ENCODE measurements around the gene TAOK1. TPM values are rescaled to one million over a fixed set of nuclear protein-coding genes. Genes with fewer than 3 reads are reported as not detected.

Gene TAOK1
- total and polyA plus RNA-seq, 9 of the 15 experiments (the other 6 are each of a cell fraction or from before 2014, with no cell fraction given) = 3.2 to 33.1 (median 16.5) TPM

DNA sequence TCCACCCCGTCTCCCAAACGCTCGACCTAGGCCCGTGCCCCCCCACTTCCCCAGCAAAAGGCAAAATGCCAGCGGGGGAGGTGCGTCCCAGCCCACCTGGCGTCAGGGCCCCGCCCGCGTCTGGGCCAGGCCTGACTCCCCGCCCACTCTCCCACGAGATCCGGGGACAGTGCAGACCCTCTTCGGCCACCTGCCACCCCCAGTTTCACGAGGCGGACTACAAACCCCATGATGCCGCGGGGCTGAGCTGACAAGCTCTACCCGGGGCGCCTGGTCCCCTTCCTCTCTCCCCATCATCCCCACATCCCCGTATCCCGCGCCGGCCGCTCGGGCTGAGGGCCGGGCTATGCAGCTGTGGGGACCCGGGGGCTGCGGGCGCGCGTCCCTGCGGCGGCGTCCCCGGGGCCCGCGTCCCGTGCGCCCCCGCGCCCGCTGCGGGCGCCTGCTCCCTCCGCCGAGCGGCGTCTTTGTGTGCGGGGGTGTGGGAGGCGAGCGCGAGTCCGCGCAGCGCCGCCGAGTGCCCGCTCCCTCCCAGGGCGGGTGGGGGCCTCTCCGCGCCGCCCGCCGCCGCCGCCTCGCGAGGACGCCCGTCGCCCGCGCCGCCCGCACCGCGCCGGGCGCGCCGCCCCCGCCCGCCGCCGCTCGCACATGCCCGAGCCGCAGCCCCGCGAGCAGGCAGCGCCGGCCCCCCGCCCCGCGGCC, 202.8 kb downstream of the TAOK1 start, which contains the start of gene ANKRD13B (continued):
- TF ChIP-seq CREB3L1 (IDR thresholded peaks at IDR 0.05; ENCODE audit: borderline replicate concordance, low read depth) (peak; percentile 56; the same call in 1 of the 2 replicates), MAZ (CRISPR knock-in tag; conservative IDR thresholded peaks at IDR 0.05 in 1 of 2, IDR thresholded peaks at IDR 0.05 in 1 of 2) (peak in 1 of 2 experiments; percentile 18; a peak in 1 of 4 replicates), ZBTB7A (IDR thresholded peaks at IDR 0.05; ENCODE audit: borderline replicate concordance, control insufficient read depth, low read depth, low read length) (peak; percentile 35; the same call in 1 of the 2 replicates), NFE2 (IDR thresholded peaks at IDR 0.05; ENCODE audit: low read depth) (no peak), CTCFL (IDR thresholded peaks at IDR 0.05; ENCODE audit: borderline replicate concordance, insufficient read depth, low read depth, low read length, poor library complexity, severe bottlenecking) (peak; percentile 60), MYNN (IDR thresholded peaks at IDR 0.05) (no peak), MYNN (CRISPR knock-in tag; IDR thresholded peaks at IDR 0.05) (no peak), PTBP1 (IDR thresholded peaks at IDR 0.05; ENCODE audit: low read depth, low read length) (no peak), HCFC1 (IDR thresholded peaks at IDR 0.05; ENCODE audit: low read depth, low read length) (peak; percentile 80)
- TF ChIP-seq, protein P1, sequence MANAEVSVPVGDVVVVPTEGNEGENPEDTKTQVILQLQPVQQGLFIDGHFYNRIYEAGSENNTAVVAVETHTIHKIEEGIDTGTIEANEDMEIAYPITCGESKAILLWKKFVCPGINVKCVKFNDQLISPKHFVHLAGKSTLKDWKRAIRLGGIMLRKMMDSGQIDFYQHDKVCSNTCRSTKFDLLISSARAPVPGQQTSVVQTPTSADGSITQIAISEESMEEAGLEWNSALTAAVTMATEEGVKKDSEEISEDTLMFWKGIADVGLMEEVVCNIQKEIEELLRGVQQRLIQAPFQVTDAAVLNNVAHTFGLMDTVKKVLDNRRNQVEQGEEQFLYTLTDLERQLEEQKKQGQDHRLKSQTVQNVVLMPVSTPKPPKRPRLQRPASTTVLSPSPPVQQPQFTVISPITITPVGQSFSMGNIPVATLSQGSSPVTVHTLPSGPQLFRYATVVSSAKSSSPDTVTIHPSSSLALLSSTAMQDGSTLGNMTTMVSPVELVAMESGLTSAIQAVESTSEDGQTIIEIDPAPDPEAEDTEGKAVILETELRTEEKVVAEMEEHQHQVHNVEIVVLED (CRISPR knock-in tag; IDR thresholded peaks at IDR 0.05) = peak; percentile 46; the same call in 1 of the 2 replicates
- TF ChIP-seq, protein P2, sequence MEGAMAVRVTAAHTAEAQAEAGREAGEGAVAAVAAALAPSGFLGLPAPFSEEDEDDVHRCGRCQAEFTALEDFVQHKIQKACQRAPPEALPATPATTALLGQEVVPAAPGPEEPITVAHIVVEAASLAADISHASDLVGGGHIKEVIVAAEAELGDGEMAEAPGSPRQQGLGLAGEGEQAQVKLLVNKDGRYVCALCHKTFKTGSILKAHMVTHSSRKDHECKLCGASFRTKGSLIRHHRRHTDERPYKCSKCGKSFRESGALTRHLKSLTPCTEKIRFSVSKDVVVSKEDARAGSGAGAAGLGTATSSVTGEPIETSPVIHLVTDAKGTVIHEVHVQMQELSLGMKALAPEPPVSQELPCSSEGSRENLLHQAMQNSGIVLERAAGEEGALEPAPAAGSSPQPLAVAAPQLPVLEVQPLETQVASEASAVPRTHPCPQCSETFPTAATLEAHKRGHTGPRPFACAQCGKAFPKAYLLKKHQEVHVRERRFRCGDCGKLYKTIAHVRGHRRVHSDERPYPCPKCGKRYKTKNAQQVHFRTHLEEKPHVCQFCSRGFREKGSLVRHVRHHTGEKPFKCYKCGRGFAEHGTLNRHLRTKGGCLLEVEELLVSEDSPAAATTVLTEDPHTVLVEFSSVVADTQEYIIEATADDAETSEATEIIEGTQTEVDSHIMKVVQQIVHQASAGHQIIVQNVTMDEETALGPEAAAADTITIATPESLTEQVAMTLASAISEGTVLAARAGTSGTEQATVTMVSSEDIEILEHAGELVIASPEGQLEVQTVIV (CRISPR knock-in tag; IDR thresholded peaks at IDR 0.05; ENCODE audit: borderline replicate concordance) = no peak
- TF ChIP-seq, protein P3, sequence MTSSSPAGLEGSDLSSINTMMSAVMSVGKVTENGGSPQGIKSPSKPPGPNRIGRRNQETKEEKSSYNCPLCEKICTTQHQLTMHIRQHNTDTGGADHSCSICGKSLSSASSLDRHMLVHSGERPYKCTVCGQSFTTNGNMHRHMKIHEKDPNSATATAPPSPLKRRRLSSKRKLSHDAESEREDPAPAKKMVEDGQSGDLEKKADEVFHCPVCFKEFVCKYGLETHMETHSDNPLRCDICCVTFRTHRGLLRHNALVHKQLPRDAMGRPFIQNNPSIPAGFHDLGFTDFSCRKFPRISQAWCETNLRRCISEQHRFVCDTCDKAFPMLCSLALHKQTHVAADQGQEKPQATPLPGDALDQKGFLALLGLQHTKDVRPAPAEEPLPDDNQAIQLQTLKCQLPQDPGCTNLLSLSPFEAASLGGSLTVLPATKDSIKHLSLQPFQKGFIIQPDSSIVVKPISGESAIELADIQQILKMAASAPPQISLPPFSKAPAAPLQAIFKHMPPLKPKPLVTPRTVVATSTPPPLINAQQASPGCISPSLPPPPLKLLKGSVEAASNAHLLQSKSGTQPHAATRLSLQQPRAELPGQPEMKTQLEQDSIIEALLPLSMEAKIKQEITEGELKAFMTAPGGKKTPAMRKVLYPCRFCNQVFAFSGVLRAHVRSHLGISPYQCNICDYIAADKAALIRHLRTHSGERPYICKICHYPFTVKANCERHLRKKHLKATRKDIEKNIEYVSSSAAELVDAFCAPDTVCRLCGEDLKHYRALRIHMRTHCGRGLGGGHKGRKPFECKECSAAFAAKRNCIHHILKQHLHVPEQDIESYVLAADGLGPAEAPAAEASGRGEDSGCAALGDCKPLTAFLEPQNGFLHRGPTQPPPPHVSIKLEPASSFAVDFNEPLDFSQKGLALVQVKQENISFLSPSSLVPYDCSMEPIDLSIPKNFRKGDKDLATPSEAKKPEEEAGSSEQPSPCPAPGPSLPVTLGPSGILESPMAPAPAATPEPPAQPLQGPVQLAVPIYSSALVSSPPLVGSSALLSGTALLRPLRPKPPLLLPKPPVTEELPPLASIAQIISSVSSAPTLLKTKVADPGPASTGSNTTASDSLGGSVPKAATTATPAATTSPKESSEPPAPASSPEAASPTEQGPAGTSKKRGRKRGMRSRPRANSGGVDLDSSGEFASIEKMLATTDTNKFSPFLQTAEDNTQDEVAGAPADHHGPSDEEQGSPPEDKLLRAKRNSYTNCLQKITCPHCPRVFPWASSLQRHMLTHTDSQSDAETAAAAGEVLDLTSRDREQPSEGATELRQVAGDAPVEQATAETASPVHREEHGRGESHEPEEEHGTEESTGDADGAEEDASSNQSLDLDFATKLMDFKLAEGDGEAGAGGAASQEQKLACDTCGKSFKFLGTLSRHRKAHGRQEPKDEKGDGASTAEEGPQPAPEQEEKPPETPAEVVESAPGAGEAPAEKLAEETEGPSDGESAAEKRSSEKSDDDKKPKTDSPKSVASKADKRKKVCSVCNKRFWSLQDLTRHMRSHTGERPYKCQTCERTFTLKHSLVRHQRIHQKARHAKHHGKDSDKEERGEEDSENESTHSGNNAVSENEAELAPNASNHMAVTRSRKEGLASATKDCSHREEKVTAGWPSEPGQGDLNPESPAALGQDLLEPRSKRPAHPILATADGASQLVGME (CRISPR knock-in tag; IDR thresholded peaks at IDR 0.05) = 0 out of 2 replicates have a peak, but pooled peaks have one; percentile 24

Measured in K562 (cell line).